ENCODE measurements around the gene RAD51D.

- no peak for TF ChIP-seq TCF12 (IDR thresholded peaks at IDR 0.05; ENCODE audit: low read depth)
- TF ChIP-seq EP300 (IDR thresholded peaks at IDR 0.05; ENCODE audit: borderline replicate concordance) = no peak
- no peak for TF ChIP-seq USF1 (IDR thresholded peaks at IDR 0.05)
- no peak for TF ChIP-seq YY1 (IDR thresholded peaks at IDR 0.05; ENCODE audit: low read depth)
- no peak for TF ChIP-seq MAX (IDR thresholded peaks at IDR 0.05)
- TF ChIP-seq NFIC (IDR thresholded peaks at IDR 0.05) = no peak
- no peak for TF ChIP-seq CREB1 (IDR thresholded peaks at IDR 0.05; ENCODE audit: low read depth)
- no peak for TF ChIP-seq TEAD4 (IDR thresholded peaks at IDR 0.05)
- TF ChIP-seq TAF1 (IDR thresholded peaks at IDR 0.05; ENCODE audit: low read depth) = no peak
- no peak for TF ChIP-seq REST (IDR thresholded peaks at IDR 0.05; ENCODE audit: low read depth)
- no peak for TF ChIP-seq CEBPB (IDR thresholded peaks at IDR 0.05)
- no peak for TF ChIP-seq EGR1 (IDR thresholded peaks at IDR 0.05)
- no peak for TF ChIP-seq ZBTB7A (IDR thresholded peaks at IDR 0.05; ENCODE audit: low read depth)
- TF ChIP-seq RAD21 (IDR thresholded peaks at IDR 0.05; ENCODE audit: low read depth) = no peak
Measured at GRCh38 chr17:35052241-35052610, 67.4 kb downstream of the RAD51D start.

Data from Ishikawa (cell line).